ENCODE measurements around the gene PRRC2B. TPM values are rescaled to one million over a fixed set of nuclear protein-coding genes. Genes with fewer than 3 reads are reported as not detected.

Gene PRRC2B
- total and polyA plus RNA-seq, 2 of the 13 experiments (the other 11 are each of a cell fraction or from before 2014, with no cell fraction given) = 20.8 to 37.4 TPM

DNA sequence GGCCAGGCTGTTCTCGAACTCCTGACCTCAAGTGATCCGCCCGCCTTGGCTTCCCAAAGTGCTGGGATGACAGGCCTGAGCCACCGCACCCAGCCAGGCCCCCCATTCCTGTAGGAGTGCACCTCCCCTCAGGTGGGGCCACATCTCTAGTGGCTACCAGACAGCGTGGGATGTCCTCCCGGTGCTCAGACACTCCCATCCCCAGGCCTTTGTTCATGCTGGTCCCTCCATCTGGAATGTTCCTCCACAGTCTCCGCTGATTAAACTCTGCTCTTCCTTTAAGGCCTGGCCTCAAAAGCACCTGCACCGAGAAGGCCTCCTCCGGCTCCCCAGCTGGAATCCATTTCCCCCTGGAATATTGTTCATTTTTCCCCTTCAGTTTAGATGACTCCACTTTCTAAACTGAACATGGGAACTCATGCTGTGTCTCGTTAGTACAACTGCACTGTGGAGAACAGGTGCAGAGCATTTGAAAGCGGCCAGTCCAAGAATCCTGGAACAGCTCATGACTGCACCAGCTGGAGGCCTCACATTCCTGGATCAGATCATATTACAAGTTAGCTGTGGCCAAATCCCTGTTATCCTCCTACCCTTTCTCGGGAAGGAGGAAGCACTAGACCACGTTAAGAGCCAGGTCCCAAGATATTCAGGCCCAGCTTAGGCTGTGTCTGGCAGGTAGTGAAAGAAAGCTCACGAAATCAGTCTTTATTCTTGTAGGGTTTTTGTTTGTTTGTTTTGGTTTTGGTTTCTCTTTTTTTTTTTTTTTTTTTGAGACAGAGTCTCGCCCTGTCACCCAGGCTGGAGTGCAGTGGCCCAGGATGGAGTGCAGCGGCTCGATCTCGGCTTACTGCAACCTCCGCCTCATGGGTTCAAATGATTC lies 10.8 kb upstream of the PRRC2B start (continued):
- TF ChIP-seq ZNF296 (CRISPR knock-in tag; conservative IDR thresholded peaks at IDR 0.05) (no peak), PHF21A (CRISPR knock-in tag; IDR thresholded peaks at IDR 0.05) (peak; percentile 32; the same call in 1 of the 2 replicates), NCOA2 (CRISPR knock-in tag; IDR thresholded peaks at IDR 0.05) (0 out of 2 replicates have a peak, but pooled peaks have one; percentile 15), SRSF4 (IDR thresholded peaks at IDR 0.05; ENCODE audit: low read depth, low read length, poor library complexity, severe bottlenecking) (no peak), RBFOX2 (IDR thresholded peaks at IDR 0.05; ENCODE audit: low read depth, low read length) (no peak), SP5 (CRISPR knock-in tag; IDR thresholded peaks at IDR 0.05; ENCODE audit: borderline replicate concordance, low read depth) (no peak), DMAP1 (CRISPR knock-in tag; IDR thresholded peaks at IDR 0.05) (0 out of 2 replicates have a peak, but pooled peaks have one; percentile 28), RXRA (CRISPR knock-in tag; IDR thresholded peaks at IDR 0.05) (no peak), ZNF672 (CRISPR knock-in tag; IDR thresholded peaks at IDR 0.05) (no peak), CCDC6 (CRISPR knock-in tag; IDR thresholded peaks at IDR 0.05) (no peak)
- TF ChIP-seq, protein P1, sequence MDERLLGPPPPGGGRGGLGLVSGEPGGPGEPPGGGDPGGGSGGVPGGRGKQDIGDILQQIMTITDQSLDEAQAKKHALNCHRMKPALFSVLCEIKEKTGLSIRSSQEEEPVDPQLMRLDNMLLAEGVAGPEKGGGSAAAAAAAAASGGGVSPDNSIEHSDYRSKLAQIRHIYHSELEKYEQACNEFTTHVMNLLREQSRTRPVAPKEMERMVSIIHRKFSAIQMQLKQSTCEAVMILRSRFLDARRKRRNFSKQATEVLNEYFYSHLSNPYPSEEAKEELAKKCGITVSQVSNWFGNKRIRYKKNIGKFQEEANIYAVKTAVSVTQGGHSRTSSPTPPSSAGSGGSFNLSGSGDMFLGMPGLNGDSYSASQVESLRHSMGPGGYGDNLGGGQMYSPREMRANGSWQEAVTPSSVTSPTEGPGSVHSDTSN (CRISPR knock-in tag; IDR thresholded peaks at IDR 0.05) = no peak
- TF ChIP-seq, protein P2, sequence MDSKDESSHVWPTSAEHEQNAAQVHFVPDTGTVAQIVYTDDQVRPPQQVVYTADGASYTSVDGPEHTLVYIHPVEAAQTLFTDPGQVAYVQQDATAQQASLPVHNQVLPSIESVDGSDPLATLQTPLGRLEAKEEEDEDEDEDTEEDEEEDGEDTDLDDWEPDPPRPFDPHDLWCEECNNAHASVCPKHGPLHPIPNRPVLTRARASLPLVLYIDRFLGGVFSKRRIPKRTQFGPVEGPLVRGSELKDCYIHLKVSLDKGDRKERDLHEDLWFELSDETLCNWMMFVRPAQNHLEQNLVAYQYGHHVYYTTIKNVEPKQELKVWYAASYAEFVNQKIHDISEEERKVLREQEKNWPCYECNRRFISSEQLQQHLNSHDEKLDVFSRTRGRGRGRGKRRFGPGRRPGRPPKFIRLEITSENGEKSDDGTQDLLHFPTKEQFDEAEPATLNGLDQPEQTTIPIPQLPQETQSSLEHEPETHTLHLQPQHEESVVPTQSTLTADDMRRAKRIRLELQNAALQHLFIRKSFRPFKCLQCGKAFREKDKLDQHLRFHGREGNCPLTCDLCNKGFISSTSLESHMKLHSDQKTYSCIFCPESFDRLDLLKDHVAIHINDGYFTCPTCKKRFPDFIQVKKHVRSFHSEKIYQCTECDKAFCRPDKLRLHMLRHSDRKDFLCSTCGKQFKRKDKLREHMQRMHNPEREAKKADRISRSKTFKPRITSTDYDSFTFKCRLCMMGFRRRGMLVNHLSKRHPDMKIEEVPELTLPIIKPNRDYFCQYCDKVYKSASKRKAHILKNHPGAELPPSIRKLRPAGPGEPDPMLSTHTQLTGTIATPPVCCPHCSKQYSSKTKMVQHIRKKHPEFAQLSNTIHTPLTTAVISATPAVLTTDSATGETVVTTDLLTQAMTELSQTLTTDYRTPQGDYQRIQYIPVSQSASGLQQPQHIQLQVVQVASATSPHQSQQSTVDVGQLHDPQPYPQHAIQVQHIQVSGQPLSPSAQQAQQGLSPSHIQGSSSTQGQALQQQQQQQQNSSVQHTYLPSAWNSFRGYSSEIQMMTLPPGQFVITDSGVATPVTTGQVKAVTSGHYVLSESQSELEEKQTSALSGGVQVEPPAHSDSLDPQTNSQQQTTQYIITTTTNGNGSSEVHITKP (CRISPR knock-in tag; IDR thresholded peaks at IDR 0.05; ENCODE audit: low read depth) = peak; percentile 41; the same call in 1 of the 2 replicates
- TF ChIP-seq, protein P3, sequence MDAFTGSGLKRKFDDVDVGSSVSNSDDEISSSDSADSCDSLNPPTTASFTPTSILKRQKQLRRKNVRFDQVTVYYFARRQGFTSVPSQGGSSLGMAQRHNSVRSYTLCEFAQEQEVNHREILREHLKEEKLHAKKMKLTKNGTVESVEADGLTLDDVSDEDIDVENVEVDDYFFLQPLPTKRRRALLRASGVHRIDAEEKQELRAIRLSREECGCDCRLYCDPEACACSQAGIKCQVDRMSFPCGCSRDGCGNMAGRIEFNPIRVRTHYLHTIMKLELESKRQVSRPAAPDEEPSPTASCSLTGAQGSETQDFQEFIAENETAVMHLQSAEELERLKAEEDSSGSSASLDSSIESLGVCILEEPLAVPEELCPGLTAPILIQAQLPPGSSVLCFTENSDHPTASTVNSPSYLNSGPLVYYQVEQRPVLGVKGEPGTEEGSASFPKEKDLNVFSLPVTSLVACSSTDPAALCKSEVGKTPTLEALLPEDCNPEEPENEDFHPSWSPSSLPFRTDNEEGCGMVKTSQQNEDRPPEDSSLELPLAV (CRISPR knock-in tag; conservative IDR thresholded peaks at IDR 0.05; ENCODE audit: low read depth) = no peak
- TF ChIP-seq, protein P4, sequence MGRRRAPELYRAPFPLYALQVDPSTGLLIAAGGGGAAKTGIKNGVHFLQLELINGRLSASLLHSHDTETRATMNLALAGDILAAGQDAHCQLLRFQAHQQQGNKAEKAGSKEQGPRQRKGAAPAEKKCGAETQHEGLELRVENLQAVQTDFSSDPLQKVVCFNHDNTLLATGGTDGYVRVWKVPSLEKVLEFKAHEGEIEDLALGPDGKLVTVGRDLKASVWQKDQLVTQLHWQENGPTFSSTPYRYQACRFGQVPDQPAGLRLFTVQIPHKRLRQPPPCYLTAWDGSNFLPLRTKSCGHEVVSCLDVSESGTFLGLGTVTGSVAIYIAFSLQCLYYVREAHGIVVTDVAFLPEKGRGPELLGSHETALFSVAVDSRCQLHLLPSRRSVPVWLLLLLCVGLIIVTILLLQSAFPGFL (CRISPR knock-in tag; IDR thresholded peaks at IDR 0.05) = no peak
- TF ChIP-seq, protein P5, sequence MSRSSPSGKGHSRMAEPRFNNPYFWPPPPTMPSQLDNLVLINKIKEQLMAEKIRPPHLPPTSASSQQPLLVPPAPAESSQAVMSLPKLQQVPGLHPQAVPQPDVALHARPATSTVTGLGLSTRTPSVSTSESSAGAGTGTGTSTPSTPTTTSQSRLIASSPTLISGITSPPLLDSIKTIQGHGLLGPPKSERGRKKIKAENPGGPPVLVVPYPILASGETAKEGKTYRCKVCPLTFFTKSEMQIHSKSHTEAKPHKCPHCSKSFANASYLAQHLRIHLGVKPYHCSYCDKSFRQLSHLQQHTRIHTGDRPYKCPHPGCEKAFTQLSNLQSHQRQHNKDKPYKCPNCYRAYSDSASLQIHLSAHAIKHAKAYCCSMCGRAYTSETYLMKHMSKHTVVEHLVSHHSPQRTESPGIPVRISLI (CRISPR knock-in tag; IDR thresholded peaks at IDR 0.05; ENCODE audit: borderline replicate concordance) = 0 out of 2 replicates have a peak, but pooled peaks have one; percentile 71
